DND-41 (cell line): ENCODE results near the gene MINDY4B.

ENCODE experiments used
- EZH2 ChIP-seq: IDR thresholded peaks from 3 replicates; pipeline ENCODE4 v1.6.1; 2012; ENCODE audit warnings: borderline replicate concordance, low read depth, mild to moderate bottlenecking, moderate library complexity, low read length, inconsistent platforms; ENCODE audit not compliant: severe bottlenecking
- TF ChIP-seq, protein P1 (sequence below): IDR thresholded peaks from 2 replicates; pipeline ENCODE4 v1.5.1; 2012; ENCODE audit warnings: borderline replicate concordance, low read length, moderate library complexity, mild to moderate bottlenecking; ENCODE audit not compliant: poor library complexity, severe bottlenecking; ENCODE audit errors: extremely low read depth

DNA sequence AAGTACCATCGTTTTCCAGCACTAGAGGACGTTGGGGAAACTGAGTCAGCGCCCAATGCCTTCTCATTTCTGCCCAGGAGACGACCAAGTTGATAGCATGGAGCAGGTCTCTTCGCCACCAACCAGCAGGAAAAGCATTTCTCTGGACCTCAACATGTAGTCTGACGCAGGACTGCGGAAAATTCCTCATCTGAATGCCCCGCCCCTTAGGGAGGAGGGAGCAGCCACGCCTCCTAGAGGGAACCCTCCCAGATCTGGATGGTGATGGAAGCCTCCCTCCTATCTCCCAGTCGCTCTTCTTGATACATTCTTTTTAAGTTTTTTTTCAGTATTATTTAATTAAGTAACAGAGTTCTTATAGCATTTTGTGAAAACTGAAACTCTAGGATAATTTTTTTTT lies 17.4 kb upstream of the MINDY4B start:
- TF ChIP-seq, protein P1, sequence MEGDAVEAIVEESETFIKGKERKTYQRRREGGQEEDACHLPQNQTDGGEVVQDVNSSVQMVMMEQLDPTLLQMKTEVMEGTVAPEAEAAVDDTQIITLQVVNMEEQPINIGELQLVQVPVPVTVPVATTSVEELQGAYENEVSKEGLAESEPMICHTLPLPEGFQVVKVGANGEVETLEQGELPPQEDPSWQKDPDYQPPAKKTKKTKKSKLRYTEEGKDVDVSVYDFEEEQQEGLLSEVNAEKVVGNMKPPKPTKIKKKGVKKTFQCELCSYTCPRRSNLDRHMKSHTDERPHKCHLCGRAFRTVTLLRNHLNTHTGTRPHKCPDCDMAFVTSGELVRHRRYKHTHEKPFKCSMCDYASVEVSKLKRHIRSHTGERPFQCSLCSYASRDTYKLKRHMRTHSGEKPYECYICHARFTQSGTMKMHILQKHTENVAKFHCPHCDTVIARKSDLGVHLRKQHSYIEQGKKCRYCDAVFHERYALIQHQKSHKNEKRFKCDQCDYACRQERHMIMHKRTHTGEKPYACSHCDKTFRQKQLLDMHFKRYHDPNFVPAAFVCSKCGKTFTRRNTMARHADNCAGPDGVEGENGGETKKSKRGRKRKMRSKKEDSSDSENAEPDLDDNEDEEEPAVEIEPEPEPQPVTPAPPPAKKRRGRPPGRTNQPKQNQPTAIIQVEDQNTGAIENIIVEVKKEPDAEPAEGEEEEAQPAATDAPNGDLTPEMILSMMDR, result no peak
- TF ChIP-seq EZH2, result no peak
